Omental fat pad (tissue), 4 donors: ENCODE results near the gene DEK. TPM values are rescaled to one million over a fixed set of nuclear protein-coding genes. Genes with fewer than 3 reads are reported as not detected.

Experiments used
- ATAC-seq: fragments of 150-250 bp; one replicate; pipeline ENCODE4 v1.9.1; 2016; ENCODE audit warnings: mild to moderate bottlenecking, moderate library complexity; ENCODE audit not compliant: low FRiP score
- DNase-seq: peaks from one replicate; pipeline ENCODE4 v3.0.0-alpha.2; 2019; ENCODE audit warnings: low spot score
- total RNA-seq, 4 donors: library from RNA; depleted of rRNA; stranded (reverse); fragments of >200 nt; gene quantifications; one replicate each; pipeline ENCODE4 v1.1.0, GENCODE V29; 2016
- TF ChIP-seq, protein P1 (sequence below), 3 donors: fragments of 450-650 bp; IDR thresholded peaks; one replicate each; pipeline ENCODE4 v1.5.1; 2016 to 2017; ENCODE audit warnings: antibody characterized with exemption in 3 of 3, mild to moderate bottlenecking in 3 of 3, moderate library complexity in 2 of 3

DEK gene
- total RNA-seq, 4 donors from 2014 or later: 68.1 to 106 (median 91.6) TPM

DNA sequence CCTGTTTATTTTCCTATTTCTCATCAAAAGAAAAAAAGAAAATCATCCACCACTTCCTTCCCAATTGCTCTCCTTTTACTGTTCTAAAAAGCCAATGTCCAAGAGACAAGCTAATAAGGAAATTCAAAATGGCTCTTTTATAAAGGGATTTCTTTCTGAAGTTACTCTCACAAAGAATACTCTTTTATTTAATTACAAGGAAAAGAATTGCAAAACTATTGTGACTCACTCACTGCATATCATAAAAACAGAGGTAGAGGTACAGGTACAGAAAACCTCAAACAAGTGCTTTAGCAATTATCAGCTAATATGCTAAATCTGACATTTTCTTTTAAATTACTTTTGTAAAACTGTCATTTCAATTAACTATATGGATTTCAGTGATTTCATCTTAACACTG, 18.1 kb downstream of the DEK start:
- no peak for ATAC-seq
- TF ChIP-seq, protein P1, sequence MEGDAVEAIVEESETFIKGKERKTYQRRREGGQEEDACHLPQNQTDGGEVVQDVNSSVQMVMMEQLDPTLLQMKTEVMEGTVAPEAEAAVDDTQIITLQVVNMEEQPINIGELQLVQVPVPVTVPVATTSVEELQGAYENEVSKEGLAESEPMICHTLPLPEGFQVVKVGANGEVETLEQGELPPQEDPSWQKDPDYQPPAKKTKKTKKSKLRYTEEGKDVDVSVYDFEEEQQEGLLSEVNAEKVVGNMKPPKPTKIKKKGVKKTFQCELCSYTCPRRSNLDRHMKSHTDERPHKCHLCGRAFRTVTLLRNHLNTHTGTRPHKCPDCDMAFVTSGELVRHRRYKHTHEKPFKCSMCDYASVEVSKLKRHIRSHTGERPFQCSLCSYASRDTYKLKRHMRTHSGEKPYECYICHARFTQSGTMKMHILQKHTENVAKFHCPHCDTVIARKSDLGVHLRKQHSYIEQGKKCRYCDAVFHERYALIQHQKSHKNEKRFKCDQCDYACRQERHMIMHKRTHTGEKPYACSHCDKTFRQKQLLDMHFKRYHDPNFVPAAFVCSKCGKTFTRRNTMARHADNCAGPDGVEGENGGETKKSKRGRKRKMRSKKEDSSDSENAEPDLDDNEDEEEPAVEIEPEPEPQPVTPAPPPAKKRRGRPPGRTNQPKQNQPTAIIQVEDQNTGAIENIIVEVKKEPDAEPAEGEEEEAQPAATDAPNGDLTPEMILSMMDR (IDR thresholded peaks at IDR 0.05): no peak
- DNase-seq: no peak

DNA sequence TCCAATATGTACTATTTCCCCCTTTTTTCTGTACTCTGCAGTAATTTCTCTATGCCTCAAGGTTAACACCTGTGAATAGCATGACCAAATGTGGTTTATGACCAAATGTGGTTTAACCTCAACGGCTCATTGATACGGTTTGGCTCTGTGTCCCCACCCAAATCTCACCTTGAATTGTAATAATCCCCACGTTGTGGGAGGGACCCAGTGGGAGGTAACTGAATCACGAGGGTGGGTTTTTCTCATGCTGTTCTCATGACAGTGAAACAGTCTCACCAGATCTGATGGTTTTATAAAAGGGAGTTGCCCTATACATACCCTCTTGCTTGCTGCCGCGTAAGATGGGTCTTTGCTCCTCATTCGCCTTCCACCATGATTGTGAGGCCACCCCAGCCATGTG, 18.7 kb downstream of the DEK start:
- no peak for DNase-seq
- TF ChIP-seq, protein P1 (IDR thresholded peaks at IDR 0.05): no peak
- ATAC-seq: no peak

DNA sequence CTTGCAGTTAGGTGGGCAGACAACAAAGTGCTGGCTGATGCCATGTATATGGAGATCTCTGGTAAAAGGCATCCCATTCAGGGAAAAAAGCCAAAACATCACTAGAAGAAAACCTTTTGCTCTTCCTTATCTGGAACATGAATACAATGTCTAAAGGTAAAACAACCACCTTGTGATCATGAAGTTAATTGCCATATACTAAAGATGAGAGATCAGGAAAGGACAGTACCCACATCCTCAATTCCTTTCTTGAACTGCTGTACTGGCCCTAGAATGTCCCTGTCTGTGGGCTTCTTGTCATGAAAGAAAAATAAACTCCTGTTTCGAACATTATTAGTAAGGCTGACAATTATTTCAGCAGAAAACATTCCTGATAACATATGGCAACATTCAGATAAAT, 19.3 kb downstream of the DEK start:
- no peak for ATAC-seq
- TF ChIP-seq, protein P1 (IDR thresholded peaks at IDR 0.05): no peak
- no peak for DNase-seq

DNA sequence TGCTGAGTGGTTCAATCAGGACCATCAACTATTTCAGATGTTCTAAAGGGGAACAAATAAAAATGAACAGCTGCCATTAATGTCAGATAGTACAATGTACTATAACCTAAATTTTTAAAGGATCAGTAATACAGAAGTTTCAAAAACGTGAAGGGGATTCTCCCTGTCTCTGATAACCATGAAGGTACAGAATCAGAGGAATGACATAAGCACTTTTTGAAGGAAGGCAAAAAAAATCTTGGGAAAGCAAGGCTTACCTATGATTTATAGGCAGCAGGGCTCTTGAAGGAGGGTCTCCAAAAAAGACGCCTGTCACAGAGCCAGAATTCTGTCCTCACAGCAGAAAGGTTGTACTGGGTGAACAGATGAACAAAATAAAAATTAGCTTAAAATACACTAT, 20.1 kb downstream of the DEK start:
- TF ChIP-seq, protein P1 (IDR thresholded peaks at IDR 0.05): no peak
- ATAC-seq (no peak), DNase-seq (no peak)

DNA sequence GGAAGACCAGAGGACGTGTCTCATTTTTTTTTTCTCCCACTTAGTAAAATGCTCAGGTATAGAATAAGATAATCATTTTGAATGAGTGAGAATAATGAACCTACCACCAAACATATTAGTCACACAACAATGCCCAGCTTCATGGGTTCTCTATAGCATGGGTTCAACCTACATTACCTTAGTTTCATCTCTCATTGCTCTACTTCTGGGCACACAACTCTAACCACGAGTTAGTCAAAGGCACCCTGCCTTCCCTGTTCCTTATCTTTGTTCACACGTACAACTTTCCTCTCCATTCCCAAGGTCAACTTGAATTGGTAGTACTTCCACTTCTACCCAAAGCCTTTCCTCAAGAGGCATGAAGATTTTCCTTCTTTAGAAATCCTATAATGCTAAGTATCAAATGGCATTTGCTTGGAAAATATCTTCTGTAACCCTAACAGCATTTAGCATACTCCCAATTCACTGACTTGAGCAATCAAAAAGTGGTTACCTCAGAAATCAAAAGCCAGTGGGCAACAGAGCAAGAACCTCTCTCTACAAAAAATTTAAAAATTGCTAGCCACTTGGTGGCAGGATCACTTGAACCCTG, 20.9 kb downstream of the DEK start:
- TF ChIP-seq, protein P1 (IDR thresholded peaks at IDR 0.05): no peak
- DNase-seq (no peak), ATAC-seq (no peak)

DNA sequence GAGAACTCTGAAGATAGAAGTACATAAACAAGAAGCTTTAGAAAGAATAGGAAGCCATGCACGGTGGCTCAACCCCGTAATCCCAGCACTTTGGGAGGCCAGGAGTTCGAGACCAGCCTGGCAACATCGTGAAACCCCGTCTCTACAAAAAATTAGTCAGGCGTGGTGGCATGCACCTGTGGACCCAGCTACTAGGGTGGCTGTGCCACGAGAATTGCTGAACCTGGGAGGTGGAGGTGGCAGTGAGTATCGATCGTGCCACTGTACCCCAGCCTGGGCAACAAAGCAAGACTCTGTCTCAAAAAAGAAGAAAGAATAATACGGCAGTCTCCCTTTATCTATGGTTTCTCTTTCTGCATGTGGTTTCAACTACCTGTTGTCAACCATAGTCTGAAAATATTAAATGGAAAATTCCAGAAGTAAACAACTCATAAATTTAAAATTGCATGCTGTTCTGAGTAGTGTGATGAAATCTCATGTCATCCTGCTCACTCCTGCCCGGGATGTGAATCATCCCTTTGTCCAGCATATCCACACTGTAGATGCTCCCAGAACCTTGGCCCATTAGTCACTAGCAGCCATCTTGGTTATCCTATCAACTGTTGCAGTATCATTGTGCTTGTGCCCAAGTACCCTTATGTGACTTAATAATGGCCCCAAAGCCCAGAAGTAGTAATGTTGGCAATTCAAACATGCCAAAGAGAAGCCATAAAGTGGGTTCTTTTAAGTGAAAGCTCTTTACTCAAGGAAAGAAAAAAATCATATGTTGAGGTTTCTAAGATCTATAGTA, 22.1 kb downstream of the DEK start:
- ATAC-seq (peak; percentile 81), DNase-seq (no peak)
- TF ChIP-seq, protein P1 (IDR thresholded peaks at IDR 0.05): no peak
